KBM-7 (cell line): Measurements from ENCODE around the gene CFTR.
A peak's percentile ranks its signal among the peaks of the same experiment; 100 is the strongest.

Experiments
- DNase-seq: peaks from one replicate; pipeline ENCODE4 v3.0.0-alpha.2; 2015
- in situ Hi-C: fragments of 300-500 bp; cut with MboI; formaldehyde crosslinking; loops from 2 replicates; pipeline ENCODE4 v1.14.3; 2020; ENCODE audit warnings: low sequenced_read_pairs, low pct_unique_long_range_greater_than_20kb, mixed read lengths

CFTR gene

DNA sequence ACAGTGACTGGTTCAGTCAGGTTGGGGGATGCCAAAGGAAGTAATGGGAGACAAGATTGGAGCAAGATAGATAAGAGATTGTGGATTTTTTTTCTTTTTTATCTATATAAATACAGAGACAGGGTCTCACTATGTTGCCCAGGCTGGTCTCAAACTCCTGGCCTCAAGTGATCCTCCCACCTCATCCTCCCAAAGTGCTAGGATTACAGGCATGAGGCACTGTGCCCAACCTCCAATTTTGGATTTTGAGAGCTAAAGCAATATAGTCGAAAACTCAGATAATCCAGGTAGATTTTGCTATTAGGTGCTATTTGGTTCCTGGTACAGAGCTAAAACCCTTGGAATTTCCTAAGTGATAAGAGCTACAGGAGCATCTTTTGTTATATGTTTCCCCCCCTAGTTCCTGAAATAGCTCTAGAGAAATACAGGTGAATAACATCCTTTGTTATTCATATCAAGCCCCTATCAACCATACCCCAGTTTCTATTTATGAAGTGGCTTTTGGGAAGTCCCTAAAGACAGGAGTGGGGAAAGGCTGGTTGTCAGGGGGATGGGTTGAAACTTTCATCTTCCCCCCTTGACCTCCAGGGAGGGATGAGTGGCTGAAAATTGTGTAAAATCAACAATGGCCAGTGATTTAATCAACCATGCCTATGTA is 151.2 kb downstream of the CFTR start:
- in situ Hi-C loops = no loop called here
- DNase-seq = no peak

DNA sequence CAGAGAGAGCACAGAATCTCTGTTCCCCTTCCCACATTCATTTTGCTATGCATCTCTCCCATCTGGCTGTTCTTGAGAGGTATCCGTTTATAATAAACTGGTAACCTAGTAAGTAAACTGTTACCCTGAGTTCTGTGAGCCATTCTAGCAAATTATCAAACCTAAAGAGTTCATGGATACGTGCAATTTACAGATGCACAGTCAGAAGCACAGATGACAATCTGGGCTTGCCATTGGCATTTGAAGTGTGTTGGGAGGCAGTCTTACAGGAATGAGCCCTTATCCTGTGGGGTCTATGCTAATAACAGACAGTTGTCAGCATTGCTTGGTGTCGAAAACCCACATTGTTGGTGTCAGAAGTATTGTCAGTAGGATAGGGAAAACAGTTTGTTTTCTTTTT is 151.8 kb downstream of the CFTR start:
- no peak for DNase-seq

DNA sequence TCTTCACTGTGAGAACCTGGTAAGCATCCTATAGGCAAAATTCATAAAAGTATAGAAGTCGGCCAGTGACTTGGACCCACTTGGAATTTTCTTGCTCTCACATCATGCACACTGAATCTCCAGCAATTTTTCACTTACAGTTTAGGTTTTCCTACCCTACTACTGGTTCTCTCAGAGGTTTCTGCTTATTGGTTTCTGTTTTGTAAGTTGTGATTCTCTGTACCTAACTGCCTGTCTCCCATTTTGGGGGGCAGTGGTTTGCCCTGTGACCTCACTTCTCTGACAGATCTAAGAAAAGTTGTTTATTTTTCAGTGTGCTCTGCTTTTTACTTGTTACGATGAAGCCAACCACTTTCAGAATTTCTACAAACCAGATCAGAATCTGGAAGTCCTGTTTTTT is 158.1 kb downstream of the CFTR start:
- no peak for DNase-seq
- in situ Hi-C loops = no loop called here

More for the DNA sequence above, 151.8 kb downstream of the CFTR start:
- in situ Hi-C loops = no loop called here

DNA sequence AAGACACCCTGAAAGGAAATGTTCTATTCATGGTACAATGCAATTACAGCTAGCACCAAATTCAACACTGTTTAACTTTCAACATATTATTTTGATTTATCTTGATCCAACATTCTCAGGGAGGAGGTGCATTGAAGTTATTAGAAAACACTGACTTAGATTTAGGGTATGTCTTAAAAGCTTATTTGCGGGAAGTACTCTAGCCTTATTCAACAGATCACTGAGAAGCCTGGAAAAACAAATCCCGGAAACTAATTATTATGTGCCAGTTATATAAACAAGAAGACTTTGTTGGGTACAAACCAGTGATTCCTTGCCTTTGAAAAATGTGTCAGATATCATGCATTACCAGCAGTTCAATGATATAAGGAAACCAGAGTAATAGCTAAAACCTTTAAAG is 160.1 kb downstream of the CFTR start:
- in situ Hi-C loops = no loop called here
- no peak for DNase-seq

DNA sequence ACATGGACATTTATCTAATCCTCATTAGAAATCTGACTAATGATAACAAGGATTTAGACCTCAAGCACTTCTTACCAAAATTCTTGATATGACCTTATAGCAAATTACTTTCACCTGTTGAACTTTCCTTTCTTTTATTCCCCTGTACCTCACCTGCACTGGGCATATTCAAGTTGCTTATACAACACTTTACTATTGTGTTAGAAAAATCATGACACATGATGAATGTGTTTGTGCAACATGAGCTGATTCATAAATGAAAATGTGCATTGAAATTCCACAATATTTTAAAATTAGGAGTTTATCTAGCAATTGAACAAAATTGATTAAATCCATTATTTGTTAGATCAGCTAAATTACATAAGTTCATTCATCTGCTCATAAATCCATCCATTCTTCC is 160.6 kb downstream of the CFTR start:
- in situ Hi-C loops = no loop called here

DNA sequence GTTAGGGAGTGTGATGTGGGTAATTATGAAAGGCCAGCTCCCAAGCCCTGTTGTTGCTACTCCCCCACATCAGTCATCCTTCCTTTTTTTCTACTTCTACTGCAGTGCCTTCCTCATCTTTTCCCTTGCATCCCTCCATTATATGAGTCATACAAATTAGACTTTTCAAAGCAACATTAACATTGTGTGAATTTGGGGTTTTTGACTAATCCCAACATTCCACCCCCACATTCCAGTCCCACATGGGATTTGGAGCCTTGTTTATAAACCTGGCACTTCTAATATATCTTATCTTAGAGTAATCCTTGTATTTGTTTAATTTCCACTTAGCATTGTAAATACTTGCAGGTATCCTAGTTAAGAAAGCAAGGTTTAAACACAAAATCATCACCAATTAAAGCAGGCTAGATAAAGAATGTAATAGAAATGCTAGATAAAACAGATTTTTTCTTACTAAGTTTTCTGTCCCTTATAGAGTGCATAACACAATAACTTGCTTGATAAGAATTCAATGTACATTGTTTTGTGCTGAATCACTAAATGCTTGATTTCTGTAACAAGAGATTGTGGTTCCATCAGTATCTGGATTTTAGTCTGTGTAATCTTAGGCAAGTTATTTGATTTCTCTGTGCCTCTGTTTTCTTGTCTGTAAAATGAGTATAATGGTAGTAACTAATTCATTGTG is 165.8 kb downstream of the CFTR start:
- DNase-seq = peak; percentile 32
- in situ Hi-C loops = no loop called here

More for the DNA sequence above, 160.6 kb downstream of the CFTR start:
- DNase-seq = no peak

DNA sequence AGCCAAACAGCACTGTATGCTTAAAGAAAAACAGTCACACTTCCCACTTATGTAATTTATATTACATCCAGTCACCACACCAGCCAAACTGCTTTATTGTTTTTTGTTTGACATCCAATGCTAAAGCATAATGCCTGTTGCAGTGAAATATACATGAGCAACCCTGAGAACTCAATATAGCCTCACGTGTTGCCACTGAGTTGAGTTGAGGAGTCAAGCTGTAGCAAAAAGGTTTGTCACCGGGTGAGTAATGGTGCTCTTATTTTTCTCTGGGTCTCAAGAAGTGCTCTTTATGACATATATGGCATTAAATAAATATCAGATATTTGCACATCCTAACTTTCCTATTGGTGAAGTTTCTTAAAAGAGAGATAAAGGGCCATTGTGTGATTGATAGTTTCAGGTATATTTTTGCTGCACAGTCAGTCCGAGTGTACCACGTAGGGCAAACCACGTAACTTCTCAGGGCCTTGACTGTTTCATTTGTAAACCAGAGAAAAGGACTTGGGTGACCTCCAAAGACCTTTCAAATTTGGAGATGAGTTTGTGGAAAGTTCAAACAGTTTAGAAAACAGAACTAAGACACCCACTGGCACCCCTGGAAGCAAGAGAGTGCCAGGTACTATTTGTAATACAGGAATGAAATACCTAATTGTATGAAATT is 168.5 kb downstream of the CFTR start:
- DNase-seq = no peak
- in situ Hi-C loops = no loop called here

DNA sequence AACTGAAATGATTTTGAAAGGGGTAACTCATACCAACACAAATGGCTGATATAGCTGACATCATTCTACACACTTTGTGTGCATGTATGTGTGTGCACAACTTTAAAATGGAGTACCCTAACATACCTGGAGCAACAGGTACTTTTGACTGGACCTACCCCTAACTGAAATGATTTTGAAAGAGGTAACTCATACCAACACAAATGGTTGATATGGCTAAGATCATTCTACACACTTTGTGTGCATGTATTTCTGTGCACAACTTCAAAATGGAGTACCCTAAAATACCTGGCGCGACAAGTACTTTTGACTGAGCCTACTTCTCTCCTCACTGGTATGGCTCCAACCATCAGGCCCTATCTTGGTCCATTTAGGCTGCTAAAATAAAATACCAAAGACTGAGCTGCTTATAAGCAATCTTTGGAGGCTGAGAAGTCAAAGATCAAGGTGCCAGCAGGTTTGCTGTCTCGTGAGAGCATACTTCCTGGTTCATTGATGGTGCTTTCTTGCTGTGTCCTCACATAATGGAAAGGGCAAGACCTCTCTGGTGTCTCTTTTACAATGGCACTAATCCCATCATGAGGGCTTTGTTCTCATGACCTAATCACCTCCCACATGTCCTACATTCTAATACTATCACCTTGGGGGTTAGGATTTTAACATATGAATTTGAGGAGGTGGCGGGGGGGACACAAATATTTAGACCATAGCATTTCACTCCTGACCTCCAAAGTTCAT is 173.3 kb downstream of the CFTR start:
- in situ Hi-C loops = no loop called here
- no peak for DNase-seq

DNA sequence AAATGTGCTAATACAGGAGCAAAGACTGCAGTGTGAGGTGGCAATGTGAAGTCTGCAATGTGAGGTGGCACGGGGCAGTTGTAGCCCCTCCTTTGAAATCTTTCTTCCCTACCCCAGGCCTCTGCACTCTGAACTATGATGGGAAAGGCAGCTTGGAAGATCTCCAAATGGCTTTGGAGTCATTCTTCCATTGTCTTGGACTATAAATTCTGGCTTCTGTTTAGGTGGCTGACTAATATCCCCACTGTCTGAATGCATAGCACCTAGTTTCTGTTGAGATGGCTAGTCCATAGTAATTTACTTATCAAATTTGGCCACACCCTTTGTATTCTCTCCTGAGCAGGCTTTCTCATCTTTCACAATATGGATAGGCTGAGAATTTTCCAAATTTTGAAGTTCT is 175.0 kb downstream of the CFTR start:
- in situ Hi-C loops = no loop called here
- no peak for DNase-seq

DNA sequence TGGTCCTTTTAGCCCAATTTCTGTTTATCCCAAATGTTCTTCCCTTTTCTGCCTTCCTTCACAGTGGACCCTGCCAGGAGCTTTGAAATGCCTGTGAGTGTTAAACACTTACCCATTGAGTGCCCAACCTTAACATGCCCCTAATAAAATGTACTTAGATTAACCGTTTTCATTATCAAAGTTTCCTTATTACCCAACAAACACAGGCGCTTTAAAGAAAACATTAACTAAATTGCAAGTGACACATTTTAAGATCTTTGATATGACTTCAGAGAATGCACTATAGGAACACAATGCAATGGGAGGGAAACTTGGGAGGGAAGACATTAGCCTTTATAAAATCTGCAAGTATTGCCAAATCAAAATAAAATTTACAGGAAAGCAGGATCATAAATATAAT is 177.0 kb downstream of the CFTR start:
- in situ Hi-C loops = no loop called here
- no peak for DNase-seq

DNA sequence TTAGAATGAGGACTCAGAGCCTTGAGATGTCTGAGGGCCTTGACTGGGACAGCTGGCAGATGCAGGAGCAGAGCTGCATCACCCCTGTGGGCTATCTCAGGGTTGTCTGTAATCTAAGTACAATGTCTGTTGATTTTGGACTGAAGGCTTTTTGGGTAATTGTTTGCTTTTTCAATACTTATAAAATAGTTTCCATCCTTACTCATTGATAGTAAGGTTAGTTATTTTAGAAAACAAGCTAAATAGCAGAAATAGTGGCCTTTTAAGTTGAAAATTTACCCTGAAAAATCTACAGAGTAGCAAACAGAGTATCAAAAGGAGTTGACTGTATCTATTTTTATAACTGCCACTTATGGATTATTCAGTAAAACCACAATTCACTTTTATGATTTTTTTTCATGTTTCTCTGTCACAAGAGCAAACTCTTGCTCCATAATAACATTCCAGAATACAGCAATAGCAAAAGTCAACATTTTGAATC is 179.7 kb downstream of the CFTR start:
- in situ Hi-C loops = no loop called here
- DNase-seq = no peak

DNA sequence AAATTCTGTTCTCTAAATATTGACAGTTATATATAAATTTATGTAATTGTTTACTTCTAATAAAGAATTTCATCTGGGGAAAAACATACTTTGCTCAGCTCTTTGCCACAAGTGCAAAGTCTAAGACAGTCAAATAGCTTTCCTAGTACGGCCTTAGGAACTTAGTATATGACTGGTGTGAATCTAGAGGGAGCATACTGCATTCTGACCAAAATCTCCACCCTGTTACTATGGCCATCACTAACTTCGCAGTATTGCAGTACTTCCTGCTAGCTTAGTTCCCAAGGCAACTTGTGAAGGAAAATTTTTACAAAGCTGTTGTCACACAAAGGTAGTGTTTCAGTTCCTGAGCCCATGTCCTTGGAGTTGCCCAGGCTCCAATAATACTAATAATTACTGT is 181.5 kb downstream of the CFTR start:
- in situ Hi-C loops = no loop called here

DNA sequence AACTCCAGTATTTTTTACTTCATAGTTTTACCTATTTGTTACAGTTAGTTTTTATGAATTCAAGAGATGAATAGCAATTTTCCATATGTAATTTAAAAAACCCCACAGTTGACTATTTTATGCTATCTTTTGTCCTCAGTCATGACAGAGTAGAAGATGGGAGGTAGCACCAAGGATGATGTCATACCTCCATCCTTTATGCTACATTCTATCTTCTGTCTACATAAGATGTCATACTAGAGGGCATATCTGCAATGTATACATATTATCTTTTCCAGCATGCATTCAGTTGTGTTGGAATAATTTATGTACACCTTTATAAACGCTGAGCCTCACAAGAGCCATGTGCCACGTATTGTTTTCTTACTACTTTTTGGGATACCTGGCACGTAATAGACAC is 184.2 kb downstream of the CFTR start:
- DNase-seq = no peak
- in situ Hi-C loops = no loop called here

More for the DNA sequence above, 181.5 kb downstream of the CFTR start:
- no peak for DNase-seq

DNA sequence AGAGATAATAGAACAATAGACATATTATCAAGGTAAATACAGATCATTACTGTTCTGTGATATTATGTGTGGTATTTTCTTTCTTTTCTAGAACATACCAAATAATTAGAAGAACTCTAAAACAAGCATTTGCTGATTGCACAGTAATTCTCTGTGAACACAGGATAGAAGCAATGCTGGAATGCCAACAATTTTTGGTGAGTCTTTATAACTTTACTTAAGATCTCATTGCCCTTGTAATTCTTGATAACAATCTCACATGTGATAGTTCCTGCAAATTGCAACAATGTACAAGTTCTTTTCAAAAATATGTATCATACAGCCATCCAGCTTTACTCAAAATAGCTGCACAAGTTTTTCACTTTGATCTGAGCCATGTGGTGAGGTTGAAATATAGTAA is 185.5 kb downstream of the CFTR start:
- in situ Hi-C loops = no loop called here
- no peak for DNase-seq

DNA sequence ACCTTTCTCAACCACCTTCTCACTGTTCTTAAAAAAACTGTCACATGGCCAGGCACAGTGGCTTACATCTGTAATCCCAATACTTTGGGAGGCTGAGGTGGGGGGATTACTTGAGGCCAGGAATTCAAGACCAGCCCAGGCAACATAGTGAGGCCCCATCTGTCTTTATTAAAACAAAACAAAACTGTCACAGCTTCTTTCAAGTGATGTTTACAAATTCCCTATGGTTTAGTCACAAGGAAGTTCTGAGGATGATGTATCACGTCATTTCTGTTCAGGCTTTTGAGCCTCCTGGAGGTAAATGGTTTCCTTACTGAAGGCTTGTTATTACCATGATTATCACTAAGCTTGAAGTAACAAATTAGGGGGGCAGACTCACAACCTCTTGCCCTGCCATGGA is 186.2 kb downstream of the CFTR start:
- DNase-seq = no peak
- in situ Hi-C loops = no loop called here

DNA sequence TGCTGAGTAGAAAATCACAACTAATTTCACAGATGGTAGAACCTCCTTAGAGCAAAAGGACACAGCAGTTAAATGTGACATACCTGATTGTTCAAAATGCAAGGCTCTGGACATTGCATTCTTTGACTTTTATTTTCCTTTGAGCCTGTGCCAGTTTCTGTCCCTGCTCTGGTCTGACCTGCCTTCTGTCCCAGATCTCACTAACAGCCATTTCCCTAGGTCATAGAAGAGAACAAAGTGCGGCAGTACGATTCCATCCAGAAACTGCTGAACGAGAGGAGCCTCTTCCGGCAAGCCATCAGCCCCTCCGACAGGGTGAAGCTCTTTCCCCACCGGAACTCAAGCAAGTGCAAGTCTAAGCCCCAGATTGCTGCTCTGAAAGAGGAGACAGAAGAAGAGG is 186.9 kb downstream of the CFTR start:
- DNase-seq = no peak
- in situ Hi-C loops = no loop called here

DNA sequence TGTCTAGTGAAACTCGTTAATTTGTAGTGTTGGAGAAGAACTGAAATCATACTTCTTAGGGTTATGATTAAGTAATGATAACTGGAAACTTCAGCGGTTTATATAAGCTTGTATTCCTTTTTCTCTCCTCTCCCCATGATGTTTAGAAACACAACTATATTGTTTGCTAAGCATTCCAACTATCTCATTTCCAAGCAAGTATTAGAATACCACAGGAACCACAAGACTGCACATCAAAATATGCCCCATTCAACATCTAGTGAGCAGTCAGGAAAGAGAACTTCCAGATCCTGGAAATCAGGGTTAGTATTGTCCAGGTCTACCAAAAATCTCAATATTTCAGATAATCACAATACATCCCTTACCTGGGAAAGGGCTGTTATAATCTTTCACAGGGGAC is 187.6 kb downstream of the CFTR start:
- in situ Hi-C loops = no loop called here
- no peak for DNase-seq

DNA sequence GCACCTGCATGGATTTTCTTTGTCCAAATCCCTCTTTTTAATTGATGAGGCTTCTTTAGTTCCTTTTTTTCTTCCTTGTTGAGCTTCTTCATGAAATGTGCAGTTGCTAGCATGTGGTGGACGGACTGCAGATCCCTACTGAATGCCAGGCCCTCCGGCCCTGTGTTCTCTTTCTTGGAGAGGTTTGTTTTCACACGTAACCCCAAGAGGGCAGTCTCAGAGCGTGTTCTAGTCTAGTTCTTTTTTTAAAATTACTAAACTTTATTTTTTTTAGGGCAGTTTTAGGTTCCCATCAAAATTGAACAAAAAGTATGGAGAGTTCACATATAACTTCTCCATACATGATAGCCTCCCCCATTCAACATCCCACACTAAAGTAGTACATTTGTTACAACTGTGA is 190.0 kb downstream of the CFTR start:
- DNase-seq = no peak
- in situ Hi-C loops = no loop called here

DNA sequence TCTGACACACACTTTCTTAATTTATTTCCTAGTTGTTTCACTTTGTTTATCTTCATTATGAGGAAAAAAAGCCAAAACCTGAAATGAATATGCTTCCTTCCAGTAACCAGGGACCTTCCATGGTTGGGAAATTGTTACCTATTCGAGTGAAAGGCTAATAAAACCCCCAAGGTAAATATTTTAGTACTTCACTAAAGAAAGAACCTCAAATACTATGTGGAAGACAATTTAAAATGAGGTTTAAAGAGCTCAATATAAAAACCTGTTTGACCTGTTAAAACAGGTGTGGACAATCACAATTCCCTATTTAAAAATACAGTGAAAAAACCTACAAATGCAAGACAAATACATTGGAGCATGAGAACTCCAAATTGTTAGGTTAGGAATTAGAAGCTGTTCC is 192.6 kb downstream of the CFTR start:
- in situ Hi-C loops = no loop called here
- DNase-seq = no peak

DNA sequence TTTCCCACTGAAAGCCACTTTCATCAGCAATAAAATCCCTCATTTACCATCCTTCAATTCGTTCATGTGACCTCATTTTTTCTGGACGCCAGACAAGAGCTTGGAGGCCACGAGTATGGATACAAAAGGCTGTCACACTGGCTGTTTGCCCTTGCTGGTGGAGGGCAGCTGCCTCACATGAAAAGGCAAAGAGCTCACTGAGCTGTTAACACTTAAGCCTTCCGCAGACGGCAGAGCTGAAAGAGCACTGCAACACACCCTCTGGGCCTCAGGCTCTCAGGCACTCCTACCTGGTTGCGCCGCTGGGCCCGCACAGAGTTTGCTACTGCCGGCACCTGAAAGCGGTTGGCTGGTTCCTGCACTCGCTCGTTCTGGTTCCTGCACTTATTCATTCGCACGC is 193.5 kb downstream of the CFTR start:
- DNase-seq = no peak
- in situ Hi-C loops = no loop called here
